ENCODE measurements around the gene ICA1L.

Gene ICA1L

DNA sequence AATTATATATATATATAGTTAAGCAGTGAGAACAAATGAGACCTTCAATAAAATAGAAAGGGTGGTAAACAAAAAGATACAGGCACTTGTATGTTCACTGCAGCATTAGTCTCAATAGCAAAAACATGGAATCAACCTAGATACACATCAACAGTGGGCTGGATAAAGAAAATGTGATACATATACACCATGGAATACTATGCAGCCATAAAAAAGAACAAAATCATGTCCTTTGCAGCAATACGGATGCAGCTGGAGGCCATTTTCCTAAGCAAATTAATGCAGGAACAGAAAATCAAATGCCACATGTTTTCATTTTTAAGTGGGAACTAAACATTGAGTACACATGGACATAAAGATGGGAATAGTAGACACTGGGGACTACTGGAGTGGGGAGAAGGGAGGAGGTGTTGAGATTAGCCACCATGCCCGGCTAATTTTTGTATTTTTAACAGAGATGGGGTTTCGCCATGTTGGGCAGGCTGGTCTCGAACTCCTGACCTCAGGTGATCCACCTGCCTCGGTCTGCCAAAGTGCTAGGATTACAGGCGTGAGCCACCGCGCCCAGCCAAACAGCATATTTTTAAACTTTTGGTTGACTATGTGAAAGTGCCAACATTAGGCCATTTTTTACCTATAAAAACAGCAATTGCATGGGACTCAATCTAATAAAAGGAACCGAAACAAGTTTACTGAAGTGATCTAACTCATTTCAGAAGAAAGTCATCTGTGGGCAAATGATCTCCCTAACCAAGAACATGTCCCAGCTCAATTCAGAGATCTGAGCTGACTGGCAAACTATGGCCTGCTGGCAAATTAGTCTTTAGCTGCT, 23.7 kb downstream of the ICA1L start:
- POLR2A ChIA-PET: no interaction called here
- Histone ChIP-seq H3K36me3 (ENCODE audit: control insufficient read depth in 2 of 2, insufficient read depth in 1 of 2, low read length in 2 of 2) (no peaks in the 10 kb centered on the region), H3K27ac (ENCODE audit: extremely low read depth, low read depth, low read length) (no peak overlapping the region), H3K4me1 (ENCODE audit: control insufficient read depth, insufficient read depth, low read length) (no peaks in the 10 kb centered on the region), H3K9me3 (ENCODE audit: control insufficient read depth, insufficient read depth, low read depth, low read length) (no peaks in the 10 kb centered on the region), H3K4me3 (ENCODE audit: low read depth, low read length) (no peak overlapping the region)
- CTCF ChIA-PET: no interaction called here
- TF ChIP-seq MZF1 (tag by site-specific recombination; IDR thresholded peaks at IDR 0.05; ENCODE audit: borderline replicate concordance) (no peak), ZNF146 (tag by site-specific recombination; IDR thresholded peaks at IDR 0.05) (peak; percentile 57; the same call in 1 of the 2 replicates), ZNF341 (tag by site-specific recombination; IDR thresholded peaks at IDR 0.05; ENCODE audit: low read depth) (no peak)

DNA sequence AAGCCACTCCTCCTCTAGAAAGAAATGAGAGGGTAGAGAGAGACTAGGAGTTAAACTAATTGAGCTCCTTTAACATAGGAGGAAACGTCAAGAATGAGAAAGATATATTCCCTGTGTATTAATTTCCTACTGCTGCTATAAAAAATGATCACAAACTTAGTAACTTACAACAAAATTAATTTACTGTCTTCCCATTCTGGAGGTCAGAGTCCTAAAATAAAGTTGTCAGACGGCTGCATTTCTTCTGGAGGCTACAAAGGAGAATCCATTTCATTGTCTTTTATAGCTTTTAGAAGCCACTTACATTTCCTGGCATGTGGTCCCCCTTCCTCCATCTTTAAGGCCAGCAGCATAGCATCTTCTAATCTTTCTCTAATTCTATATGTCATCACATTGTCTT, 26.9 kb downstream of the ICA1L start:
- CTCF ChIA-PET: interaction anchor here (1.0 to 1.3 kb wide), 2 partner anchors 13 to 609 kb away, joined by 3 to 6 read pairs; no protein-coding TSS in a partner anchor
- H3K4me1 ChIP-seq (ENCODE audit: control insufficient read depth, insufficient read depth, low read length): no peaks in the 10 kb centered on the region
- no peaks in the 10 kb centered on the region for H3K36me3 ChIP-seq (ENCODE audit: control insufficient read depth in 2 of 2, insufficient read depth in 1 of 2, low read length in 2 of 2)
- POLR2A ChIA-PET: no interaction called here
- H3K27ac ChIP-seq (ENCODE audit: extremely low read depth, low read depth, low read length): no peak overlapping the region
- TF ChIP-seq ZNF211 (tag by site-specific recombination; IDR thresholded peaks at IDR 0.05; ENCODE audit: low read depth): no peak
- TF ChIP-seq BCL11B (tag by site-specific recombination; IDR thresholded peaks at IDR 0.05; ENCODE audit: low read depth): no peak
- no peak for TF ChIP-seq ZSCAN23 (tag by site-specific recombination; IDR thresholded peaks at IDR 0.05)
- no peaks in the 10 kb centered on the region for H3K9me3 ChIP-seq (ENCODE audit: control insufficient read depth, insufficient read depth, low read depth, low read length)
- no peak overlapping the region for H3K4me3 ChIP-seq (ENCODE audit: low read depth, low read length)

DNA sequence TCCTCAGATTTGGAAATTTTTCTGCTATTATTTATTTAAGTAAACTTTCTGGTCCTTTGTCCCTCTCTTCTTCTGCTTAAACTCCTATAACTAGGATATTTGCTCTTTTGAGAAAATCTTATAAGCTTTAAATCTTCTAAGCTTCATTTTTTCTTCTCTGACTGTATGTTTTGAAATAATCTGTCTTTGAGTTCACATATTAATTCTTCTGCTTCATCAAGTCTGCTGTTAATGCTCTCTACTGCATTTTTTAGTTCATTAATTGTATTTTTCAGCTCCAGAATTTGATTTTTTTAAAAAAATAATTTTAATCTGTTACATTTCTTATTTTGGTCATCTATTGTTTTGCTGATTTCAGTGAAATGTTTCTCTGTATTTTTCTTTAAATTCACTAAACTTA, 28.9 kb downstream of the ICA1L start:
- CTCF ChIA-PET: interaction anchor here (1.2 to 1.5 kb wide), 3 partner anchors 10 to 28 kb away, joined by 3 to 7 read pairs (median 4); no protein-coding TSS in a partner anchor
- POLR2A ChIA-PET: interaction anchor here (0.6 kb wide), 2 partner anchors 131 to 172 kb away, joined by 3 to 5 read pairs; partner anchors contain the start of gene NBEAL1
- H3K4me1 ChIP-seq (ENCODE audit: control insufficient read depth, insufficient read depth, low read length): no peaks in the 10 kb centered on the region
- H3K36me3 ChIP-seq (ENCODE audit: control insufficient read depth in 2 of 2, insufficient read depth in 1 of 2, low read length in 2 of 2): no peaks in the 10 kb centered on the region
- TF ChIP-seq SETDB1 (IDR thresholded peaks at IDR 0.05; ENCODE audit: insufficient read length, low read length): peak; percentile 84
- TF ChIP-seq, protein P1, sequence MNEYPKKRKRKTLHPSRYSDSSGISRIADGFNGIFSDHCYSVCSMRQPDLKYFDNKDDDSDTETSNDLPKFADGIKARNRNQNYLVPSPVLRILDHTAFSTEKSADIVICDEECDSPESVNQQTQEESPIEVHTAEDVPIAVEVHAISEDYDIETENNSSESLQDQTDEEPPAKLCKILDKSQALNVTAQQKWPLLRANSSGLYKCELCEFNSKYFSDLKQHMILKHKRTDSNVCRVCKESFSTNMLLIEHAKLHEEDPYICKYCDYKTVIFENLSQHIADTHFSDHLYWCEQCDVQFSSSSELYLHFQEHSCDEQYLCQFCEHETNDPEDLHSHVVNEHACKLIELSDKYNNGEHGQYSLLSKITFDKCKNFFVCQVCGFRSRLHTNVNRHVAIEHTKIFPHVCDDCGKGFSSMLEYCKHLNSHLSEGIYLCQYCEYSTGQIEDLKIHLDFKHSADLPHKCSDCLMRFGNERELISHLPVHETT (tag by site-specific recombination; IDR thresholded peaks at IDR 0.05): no peak
- H3K27ac ChIP-seq (ENCODE audit: extremely low read depth, low read depth, low read length): no peak overlapping the region
- no peak overlapping the region for H3K4me3 ChIP-seq (ENCODE audit: low read depth, low read length)
- H3K9me3 ChIP-seq (ENCODE audit: control insufficient read depth, insufficient read depth, low read depth, low read length): no peaks in the 10 kb centered on the region

DNA sequence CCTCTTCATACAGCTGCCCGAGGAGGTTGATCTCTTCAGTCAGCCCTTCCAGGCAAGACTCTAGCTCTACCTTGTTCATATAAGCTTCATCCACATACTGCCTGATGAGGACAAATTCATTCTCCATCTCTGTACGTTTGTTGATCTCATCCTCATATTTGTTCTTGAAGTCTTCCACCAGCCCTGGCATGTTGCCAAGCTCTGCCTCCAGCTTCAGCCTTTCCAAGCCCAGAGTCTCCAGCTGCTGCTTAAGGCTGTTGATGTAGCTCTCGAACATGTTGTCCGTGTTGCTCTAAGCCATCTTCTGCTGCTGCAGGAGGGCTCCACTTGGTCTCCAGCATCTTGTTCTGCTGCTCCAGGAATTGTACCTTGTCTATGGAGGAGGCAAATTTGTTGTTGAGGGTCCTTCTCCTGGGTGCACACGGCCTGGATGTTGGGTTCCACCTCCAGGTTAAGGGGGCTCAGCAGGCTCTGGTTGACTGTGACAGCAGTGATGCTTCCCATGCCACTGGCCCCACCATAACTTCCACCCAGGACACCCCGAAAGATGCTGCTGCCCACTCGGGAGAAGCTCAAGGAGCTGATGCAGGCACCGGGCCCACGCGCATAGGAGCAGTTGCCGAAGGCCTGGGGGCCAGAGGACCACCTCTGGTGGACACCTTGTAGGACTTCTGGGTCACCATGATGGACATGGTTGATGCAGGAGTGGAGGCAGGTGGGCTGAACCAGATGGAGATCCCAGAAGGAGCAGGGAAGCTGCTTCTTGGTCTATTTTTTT, 30.3 kb downstream of the ICA1L start:
- POLR2A ChIA-PET: no interaction called here
- TF ChIP-seq ZBTB21 (tag by site-specific recombination; IDR thresholded peaks at IDR 0.05): no peak
- no peak for TF ChIP-seq ZNF146 (tag by site-specific recombination; IDR thresholded peaks at IDR 0.05)
- no peak for TF ChIP-seq RBAK (tag by site-specific recombination; IDR thresholded peaks at IDR 0.05)
- TF ChIP-seq ZNF785 (tag by site-specific recombination; IDR thresholded peaks at IDR 0.05): no peak
- TF ChIP-seq, protein P2, sequence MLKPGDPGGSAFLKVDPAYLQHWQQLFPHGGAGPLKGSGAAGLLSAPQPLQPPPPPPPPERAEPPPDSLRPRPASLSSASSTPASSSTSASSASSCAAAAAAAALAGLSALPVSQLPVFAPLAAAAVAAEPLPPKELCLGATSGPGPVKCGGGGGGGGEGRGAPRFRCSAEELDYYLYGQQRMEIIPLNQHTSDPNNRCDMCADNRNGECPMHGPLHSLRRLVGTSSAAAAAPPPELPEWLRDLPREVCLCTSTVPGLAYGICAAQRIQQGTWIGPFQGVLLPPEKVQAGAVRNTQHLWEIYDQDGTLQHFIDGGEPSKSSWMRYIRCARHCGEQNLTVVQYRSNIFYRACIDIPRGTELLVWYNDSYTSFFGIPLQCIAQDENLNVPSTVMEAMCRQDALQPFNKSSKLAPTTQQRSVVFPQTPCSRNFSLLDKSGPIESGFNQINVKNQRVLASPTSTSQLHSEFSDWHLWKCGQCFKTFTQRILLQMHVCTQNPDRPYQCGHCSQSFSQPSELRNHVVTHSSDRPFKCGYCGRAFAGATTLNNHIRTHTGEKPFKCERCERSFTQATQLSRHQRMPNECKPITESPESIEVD (tag by site-specific recombination; IDR thresholded peaks at IDR 0.05): no peak
- no peak for TF ChIP-seq ZNF792 (tag by site-specific recombination; IDR thresholded peaks at IDR 0.05)
- TF ChIP-seq ZNF677 (tag by site-specific recombination; IDR thresholded peaks at IDR 0.05): no peak
- no peak for TF ChIP-seq ZNF341 (tag by site-specific recombination; IDR thresholded peaks at IDR 0.05; ENCODE audit: low read depth)
- TF ChIP-seq ZNF354C (tag by site-specific recombination; IDR thresholded peaks at IDR 0.05; ENCODE audit: borderline replicate concordance, low read depth): no peak
- TF ChIP-seq HOXA7 (CRISPR knock-in tag; IDR thresholded peaks at IDR 0.05; ENCODE audit: borderline replicate concordance): no peak
- TF ChIP-seq ZNF670 (tag by site-specific recombination; IDR thresholded peaks at IDR 0.05; ENCODE audit: low read depth): no peak
- Histone ChIP-seq H3K4me3 (ENCODE audit: low read depth, low read length) (no peak overlapping the region), H3K36me3 (ENCODE audit: control insufficient read depth in 2 of 2, insufficient read depth in 1 of 2, low read length in 2 of 2) (no peaks in the 10 kb centered on the region), H3K27ac (ENCODE audit: extremely low read depth, low read depth, low read length) (no peak overlapping the region), H3K4me1 (ENCODE audit: control insufficient read depth, insufficient read depth, low read length) (no peaks in the 10 kb centered on the region), H3K9me3 (ENCODE audit: control insufficient read depth, insufficient read depth, low read depth, low read length) (no peaks in the 10 kb centered on the region)
- CTCF ChIA-PET: interaction anchor here (1.5 kb wide), 1 partner anchor 10 kb away, joined by 7 read pairs; no protein-coding TSS in a partner anchor

Data from HEK293 (cell line).